Lower leg skin (tissue), 3 donors: ENCODE measurements around the gene BID.

ENCODE experiments used
- POLR2A ChIP-seq, 2 donors: fragments of 450-650 bp; IDR thresholded peaks; one replicate each; pipeline ENCODE4 v1.6.1; 2016 to 2017; ENCODE audit warnings: antibody characterized with exemption in 2 of 2, mild to moderate bottlenecking in 1 of 2, moderate library complexity in 1 of 2
- TF ChIP-seq, protein P1 (sequence below), 3 donors: fragments of 450-650 bp; IDR thresholded peaks; one replicate each; pipeline ENCODE4 v1.5.1; 2016; ENCODE audit warnings: antibody characterized with exemption in 3 of 3, mild to moderate bottlenecking in 3 of 3, moderate library complexity in 2 of 3

DNA sequence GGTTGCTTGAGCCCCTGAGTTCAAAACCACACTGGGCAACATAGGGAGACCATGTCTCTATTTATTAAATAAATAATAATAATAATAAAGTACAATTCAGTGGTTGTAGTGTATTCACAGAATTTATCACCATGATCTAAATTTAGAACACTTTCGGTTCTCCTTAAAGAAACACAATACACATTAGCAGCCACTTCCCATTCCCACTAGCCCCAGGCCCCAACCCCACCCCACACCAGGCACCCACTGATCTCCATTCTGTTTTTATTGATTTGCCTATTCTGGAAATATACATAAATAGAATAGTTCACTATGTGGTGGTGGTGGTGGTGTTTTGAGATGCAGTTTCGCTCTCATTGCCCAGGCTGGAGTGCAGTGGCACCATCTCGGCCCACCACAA, 90.0 kb downstream of the BID start:
- TF ChIP-seq, protein P1, sequence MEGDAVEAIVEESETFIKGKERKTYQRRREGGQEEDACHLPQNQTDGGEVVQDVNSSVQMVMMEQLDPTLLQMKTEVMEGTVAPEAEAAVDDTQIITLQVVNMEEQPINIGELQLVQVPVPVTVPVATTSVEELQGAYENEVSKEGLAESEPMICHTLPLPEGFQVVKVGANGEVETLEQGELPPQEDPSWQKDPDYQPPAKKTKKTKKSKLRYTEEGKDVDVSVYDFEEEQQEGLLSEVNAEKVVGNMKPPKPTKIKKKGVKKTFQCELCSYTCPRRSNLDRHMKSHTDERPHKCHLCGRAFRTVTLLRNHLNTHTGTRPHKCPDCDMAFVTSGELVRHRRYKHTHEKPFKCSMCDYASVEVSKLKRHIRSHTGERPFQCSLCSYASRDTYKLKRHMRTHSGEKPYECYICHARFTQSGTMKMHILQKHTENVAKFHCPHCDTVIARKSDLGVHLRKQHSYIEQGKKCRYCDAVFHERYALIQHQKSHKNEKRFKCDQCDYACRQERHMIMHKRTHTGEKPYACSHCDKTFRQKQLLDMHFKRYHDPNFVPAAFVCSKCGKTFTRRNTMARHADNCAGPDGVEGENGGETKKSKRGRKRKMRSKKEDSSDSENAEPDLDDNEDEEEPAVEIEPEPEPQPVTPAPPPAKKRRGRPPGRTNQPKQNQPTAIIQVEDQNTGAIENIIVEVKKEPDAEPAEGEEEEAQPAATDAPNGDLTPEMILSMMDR (IDR thresholded peaks at IDR 0.05), result no peak
- no peak for TF ChIP-seq POLR2A (IDR thresholded peaks at IDR 0.05)
